Measurements from ENCODE around the gene BEND6. TPM values are rescaled to one million over a fixed set of nuclear protein-coding genes. Genes with fewer than 3 reads are reported as not detected.

Gene BEND6
- total RNA-seq, 1 donor from 2014 or later, result 2.3 TPM

DNA sequence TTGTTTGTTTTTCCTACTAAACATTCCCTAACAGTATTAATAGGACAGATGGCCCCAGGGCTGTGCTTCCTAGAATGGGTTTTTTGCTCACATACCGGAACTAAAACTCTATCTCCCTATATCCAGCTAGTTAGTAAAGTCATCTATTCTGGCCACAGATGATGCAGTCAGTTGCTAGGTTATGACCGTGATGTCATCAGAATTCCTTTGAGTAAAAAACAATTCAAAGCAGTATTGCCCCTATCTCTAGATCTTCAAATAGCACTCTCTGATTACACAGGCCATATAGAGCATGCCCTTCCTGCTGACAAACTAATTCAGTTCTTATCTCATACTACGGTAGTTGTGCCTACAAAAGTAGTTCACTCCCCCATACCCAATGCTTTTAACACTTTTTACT lies 117.2 kb downstream of the BEND6 start:
- Mint-ChIP-seq H3K4me1 (peaks cover 4% of the 10 kb centered on the region), H3K9me3 (no peaks in the 10 kb centered on the region), H3K27me3 (ENCODE audit: low read depth) (no peaks in the 10 kb centered on the region), H3K27ac (ENCODE audit: unreplicated experiment) (no peak overlapping the region), H3K4me3 (no peak overlapping the region), H3K36me3 (ENCODE audit: low read depth) (peaks cover 16% of the 10 kb centered on the region)
- DNase-seq (ENCODE audit: low read depth, low spot score), result no peak
- TF ChIP-seq, protein P1, sequence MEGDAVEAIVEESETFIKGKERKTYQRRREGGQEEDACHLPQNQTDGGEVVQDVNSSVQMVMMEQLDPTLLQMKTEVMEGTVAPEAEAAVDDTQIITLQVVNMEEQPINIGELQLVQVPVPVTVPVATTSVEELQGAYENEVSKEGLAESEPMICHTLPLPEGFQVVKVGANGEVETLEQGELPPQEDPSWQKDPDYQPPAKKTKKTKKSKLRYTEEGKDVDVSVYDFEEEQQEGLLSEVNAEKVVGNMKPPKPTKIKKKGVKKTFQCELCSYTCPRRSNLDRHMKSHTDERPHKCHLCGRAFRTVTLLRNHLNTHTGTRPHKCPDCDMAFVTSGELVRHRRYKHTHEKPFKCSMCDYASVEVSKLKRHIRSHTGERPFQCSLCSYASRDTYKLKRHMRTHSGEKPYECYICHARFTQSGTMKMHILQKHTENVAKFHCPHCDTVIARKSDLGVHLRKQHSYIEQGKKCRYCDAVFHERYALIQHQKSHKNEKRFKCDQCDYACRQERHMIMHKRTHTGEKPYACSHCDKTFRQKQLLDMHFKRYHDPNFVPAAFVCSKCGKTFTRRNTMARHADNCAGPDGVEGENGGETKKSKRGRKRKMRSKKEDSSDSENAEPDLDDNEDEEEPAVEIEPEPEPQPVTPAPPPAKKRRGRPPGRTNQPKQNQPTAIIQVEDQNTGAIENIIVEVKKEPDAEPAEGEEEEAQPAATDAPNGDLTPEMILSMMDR (conservative IDR thresholded peaks at IDR 0.05), result no peak

DNA sequence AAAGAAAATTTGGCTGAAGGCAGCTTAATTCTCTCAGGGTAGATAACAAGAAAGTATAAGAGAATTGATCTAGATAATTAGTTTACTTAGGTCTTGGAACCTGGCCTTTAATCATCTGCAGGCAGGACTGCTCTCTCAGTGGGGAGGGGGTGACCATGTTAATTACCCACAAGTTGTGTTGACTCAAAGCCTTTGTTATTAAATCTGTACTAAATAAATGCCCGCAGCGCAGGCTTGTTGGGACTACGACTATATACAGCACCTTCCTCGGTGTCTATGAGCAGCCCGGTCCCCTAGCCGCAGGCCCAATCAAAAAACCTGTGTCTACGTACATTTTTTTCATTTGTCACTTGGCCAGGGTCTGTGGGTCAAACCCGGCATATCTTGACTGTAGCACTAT lies 119.5 kb downstream of the BEND6 start:
- no peaks in the 10 kb centered on the region for H3K27me3 Mint-ChIP-seq (ENCODE audit: low read depth)
- peaks cover 4% of the 10 kb centered on the region for H3K9me3 Mint-ChIP-seq
- H3K27ac Mint-ChIP-seq (ENCODE audit: unreplicated experiment), result no peak overlapping the region
- H3K36me3 Mint-ChIP-seq (ENCODE audit: low read depth), result peaks cover 26% of the 10 kb centered on the region
- DNase-seq (ENCODE audit: low read depth, low spot score), result no peak
- TF ChIP-seq, protein P1 (conservative IDR thresholded peaks at IDR 0.05), result no peak
- H3K4me1 Mint-ChIP-seq, result peaks cover 4% of the 10 kb centered on the region
- H3K4me3 Mint-ChIP-seq, result no peak overlapping the region

DNA sequence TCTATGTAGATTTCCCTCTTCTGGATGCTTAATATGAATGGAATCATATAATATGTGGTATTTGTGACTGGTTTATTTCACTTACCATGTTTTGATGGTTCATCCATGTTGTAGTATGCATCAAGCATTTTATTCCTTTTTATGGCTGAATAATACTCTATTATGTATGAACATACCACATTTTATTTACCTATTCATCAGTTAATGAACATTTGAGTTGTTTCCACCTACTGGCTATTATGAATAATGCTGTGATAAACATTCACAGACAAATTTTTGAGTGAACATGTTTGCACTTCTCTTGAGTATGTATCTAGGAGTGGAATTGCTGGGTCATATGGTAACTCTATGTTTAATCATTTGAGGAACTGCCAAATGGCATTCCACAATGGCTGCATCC lies 120.2 kb downstream of the BEND6 start:
- H3K9me3 Mint-ChIP-seq, result peaks cover 4% of the 10 kb centered on the region
- H3K4me3 Mint-ChIP-seq, result no peak overlapping the region
- H3K36me3 Mint-ChIP-seq (ENCODE audit: low read depth), result peaks cover 22% of the 10 kb centered on the region
- H3K4me1 Mint-ChIP-seq, result no peaks in the 10 kb centered on the region
- H3K27me3 Mint-ChIP-seq (ENCODE audit: low read depth), result no peaks in the 10 kb centered on the region
- no peak for DNase-seq (ENCODE audit: low read depth, low spot score)
- TF ChIP-seq, protein P1 (conservative IDR thresholded peaks at IDR 0.05), result no peak
- H3K27ac Mint-ChIP-seq (ENCODE audit: unreplicated experiment), result no peak overlapping the region

Other genes with a start within 250 kb of the BEND6 start
- gene KIAA1586, start 91.6 kb downstream of the BEND6 start, total RNA-seq, result 38.2 and 39.8 TPM in 2 replicates
- gene ZNF451, start 135.1 kb downstream of the BEND6 start, total RNA-seq, result 61.0 and 65.6 TPM in 2 replicates
- gene BAG2, start 217.2 kb downstream of the BEND6 start, total RNA-seq, result 3.2 and 3.3 TPM in 2 replicates